ENCODE measurements around the gene CHRNA1.

DNA sequence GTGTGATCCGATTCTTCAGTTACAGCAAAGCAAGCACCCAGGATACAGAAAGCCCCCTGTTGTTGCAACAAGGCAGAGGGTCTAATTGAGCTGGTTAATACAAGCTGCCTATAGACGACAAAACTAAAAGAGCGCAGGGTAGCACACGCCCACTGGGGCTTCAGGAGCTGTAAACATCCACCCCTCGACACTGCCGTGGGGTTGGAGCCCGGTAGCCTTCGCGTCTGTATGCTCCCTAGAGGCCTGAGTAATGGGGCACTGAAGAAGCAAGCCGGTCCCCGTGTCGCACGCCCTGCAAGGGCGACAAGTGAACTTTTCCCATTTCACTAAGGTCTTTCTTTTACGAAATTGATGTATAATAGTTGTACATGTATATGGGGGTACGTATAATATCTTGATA is 24.7 kb upstream of the CHRNA1 start:
- no peak for TF ChIP-seq CTCF (IDR thresholded peaks at IDR 0.05)
- no peak for TF ChIP-seq POLR2A (IDR thresholded peaks at IDR 0.05)

Data from lower leg skin (tissue), 3 donors.